ENCODE results near the gene ACTR8. TPM values are rescaled to one million over a fixed set of nuclear protein-coding genes. Genes with fewer than 3 reads are reported as not detected.
A peak's percentile ranks its signal among the peaks of the same experiment; 100 is the strongest.

The ACTR8 gene
- total RNA-seq, 1 experiment from 2014 or later: 22.5 TPM

DNA sequence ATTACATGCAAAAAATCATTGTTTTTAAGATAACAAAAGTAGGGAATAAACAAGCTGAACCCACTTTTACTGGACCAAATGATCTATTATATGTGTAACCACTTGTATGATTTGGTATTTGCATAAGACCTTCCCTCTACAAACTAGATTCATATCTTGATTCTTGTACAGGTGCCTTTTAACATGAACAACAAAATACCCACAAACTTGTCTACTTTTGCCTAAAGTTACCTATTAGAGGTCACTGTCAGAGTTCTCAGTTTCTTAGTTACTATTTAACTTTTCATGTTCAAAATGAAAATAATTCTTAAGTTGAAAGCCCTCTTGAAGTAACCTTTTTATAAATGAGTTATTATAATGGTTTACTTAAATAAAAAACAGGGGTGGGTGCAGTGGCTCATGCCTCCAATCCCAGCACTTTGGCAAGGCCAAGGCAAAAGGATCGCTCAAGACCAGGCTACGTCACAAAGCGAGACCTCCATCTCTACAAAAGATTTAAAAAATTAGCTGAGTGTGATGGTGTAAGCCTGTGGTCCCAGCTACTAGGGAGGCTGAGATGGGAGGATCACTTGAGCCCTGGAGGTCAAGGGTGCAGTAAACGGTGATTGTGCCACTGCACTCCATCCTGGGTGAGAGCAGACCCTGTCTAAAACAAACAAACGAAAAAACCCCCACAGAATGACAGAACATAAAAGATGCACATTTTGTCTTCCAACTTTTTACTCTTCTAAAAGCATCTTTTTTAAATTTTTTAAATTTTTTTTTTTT is 16.0 kb downstream of the ACTR8 start:
- DNase-seq (ENCODE audit: low read depth): no peak

DNA sequence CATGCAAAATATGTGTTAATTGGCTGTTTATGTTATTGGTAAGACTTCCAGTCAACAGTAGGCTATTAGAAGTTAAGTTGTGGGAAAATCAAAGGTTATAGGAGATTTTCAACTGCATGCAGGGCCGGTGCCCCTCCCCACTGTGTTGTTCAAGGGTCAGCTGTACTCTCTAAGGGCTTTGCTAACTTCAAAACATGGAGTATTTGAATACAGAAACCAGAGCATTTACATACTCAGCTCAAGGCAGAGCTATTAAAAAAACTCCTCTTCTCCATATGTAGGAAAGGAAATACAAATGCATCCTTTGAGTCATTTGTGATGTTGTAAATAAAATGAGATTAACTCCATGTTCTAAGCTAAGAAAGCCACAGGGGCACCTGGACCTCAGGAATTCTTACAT is 18.8 kb downstream of the ACTR8 start:
- no peak for DNase-seq (ENCODE audit: low read depth)

DNA sequence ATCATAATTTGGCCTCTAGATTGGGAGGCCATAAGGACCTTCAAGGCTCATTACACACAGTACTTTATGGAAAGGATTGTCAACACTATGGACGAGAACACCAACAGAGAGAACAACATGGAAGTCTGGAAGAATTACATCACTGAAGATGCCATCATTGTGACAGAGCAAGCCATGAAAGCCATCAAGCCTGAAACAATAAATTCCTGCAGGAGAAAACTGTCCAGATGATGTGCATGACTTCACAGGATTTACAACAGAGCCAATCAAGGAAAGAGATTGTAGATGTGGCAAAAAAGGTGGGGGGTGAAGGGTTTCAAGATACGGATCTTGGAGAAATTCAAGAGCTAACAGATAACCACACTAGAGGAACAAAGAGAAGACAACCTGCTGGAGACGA is 19.7 kb downstream of the ACTR8 start:
- DNase-seq (ENCODE audit: low read depth): no peak

DNA sequence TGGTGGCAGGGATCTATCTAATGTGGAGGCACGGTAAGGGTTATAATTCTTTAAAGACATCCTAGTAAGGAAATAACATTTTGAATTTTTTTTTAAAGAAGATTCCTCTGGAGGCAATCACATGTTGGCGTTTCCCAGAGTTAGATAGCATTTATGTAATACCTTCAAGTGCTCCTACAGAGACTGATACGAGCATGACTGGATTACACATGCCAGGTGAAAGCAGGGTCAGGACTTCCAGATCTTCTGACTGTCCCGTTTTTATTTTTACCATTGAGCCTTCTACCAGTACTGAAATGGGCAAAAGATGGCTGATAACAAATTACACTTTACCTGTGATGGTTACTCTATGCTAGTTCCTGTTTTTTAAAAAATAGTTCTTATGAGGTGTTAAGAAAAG is 21.8 kb downstream of the ACTR8 start:
- no peak for DNase-seq (ENCODE audit: low read depth)

DNA sequence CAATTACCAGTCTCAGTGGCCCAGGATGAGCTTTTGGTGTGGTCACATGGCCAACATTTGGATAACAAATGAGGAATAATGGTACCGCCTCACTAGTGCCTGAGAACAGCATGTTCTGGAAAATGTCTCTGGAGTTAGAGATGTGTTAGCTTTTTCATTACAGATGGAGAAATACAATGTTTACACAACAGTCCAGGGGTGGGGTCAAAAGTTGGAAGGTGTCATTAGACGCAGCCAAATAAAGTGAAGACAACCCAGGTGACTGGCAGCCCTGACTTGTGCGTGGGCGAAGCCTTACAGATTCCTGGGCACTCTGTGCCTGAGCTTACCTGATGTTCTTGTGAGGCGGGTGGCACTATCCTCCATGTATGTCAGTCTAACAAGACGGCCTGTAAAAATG is 22.8 kb downstream of the ACTR8 start:
- DNase-seq (ENCODE audit: low read depth): no peak

DNA sequence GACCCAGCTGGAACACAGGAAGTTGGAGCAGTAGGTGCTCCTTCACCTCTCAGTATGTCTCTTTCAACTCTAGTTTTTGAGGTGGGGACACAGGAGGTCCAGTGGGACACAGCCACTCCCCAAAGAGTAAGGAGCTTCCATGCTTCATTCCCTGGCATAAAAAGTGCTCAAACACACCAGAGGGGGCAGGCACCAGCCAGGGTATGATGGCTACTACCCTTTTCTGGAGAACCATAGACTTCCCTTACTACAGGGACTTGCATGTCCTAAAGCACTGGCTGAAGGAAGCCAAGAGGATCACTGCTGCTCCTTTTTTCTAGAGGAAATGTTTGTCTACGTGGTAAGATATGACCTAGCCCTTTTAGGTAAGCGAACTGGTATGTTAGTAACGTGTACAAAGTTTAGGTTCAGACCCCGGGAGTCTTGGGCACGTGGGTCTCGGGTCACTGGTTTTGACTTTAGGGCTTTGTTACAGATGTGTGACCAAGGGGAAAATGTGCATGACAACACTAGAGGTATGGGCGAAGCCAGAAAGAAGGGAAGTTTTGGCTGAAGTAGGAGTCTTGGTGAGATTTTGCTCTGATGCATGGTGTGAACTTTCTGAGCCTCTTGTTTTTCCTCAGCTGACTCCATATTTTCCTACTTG is 23.7 kb downstream of the ACTR8 start:
- DNase-seq (ENCODE audit: low read depth): no peak

DNA sequence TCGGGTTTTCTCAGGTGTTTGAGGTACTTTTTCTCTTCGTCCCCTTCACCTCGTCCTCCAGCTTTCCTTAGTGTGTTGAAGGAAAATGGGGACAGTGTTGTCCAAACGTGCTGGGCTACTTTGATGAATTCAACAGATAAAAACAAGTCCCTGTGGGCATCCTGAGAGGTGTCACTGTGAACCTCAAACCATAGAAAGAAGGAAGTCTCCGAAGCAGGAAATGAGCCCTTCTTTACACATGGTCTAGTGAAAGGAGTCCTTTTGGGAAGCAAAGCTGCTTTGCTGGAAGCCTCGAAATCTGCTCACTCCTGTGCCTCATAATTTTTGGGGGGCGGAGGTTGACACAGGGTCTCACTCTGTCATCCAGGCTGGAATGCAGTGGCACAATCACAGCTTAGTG is 25.0 kb downstream of the ACTR8 start:
- DNase-seq (ENCODE audit: low read depth): no peak

DNA sequence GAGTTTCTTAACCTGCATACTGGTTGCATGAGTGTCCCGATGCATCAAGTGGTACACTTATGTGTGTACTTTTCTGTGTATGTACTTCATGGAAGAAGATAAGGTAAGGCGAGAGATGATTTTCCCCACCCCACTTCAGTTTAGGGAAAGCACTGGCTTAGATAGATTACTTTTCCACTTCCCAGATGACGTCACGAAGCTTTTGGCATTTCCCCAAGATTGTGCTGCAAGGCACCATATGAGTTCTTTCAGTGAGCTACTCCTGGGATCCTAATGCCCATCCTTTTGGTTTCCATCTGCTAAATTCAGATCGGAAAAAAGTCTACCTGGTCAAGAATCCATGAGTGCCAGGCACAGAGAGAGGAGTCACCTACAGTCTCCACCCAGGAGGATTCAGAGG is 31.1 kb downstream of the ACTR8 start:
- peak; percentile 35 for DNase-seq (ENCODE audit: low read depth)

DNA sequence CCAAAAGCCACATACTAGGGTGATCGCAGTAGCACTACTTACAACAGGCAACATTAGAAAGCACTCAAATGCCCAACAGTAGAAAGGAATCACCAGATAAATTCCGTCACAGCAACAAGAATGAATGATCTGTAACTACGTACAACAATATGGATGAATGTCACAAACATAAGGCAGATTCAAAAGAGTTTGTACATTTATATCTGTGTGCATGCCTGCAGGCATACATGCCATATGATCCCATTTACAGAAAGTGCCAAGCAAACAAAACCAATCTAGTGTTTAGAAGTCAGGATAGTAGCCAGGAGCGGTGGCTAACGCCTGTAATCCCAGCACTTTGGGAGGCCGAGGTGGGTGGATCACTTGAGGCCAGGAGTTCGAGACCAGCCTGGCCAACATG is 32.0 kb downstream of the ACTR8 start:
- DNase-seq (ENCODE audit: low read depth): no peak

DNA sequence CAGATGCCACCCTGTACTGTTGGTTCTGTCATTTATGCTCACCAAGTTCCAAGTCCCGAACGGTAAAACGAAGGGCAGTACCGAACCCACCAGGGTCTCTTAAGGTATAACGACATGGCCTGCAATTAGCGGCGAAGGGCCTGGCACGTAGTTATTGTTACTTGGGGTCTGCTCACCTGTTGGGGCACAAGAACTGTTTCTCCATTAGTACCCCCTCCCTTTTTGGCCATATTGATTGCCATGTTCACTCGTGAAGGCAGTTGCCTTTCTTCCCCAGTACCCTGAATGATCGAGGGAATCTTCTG is 35.1 kb downstream of the ACTR8 start:
- DNase-seq (ENCODE audit: low read depth): no peak

DNA sequence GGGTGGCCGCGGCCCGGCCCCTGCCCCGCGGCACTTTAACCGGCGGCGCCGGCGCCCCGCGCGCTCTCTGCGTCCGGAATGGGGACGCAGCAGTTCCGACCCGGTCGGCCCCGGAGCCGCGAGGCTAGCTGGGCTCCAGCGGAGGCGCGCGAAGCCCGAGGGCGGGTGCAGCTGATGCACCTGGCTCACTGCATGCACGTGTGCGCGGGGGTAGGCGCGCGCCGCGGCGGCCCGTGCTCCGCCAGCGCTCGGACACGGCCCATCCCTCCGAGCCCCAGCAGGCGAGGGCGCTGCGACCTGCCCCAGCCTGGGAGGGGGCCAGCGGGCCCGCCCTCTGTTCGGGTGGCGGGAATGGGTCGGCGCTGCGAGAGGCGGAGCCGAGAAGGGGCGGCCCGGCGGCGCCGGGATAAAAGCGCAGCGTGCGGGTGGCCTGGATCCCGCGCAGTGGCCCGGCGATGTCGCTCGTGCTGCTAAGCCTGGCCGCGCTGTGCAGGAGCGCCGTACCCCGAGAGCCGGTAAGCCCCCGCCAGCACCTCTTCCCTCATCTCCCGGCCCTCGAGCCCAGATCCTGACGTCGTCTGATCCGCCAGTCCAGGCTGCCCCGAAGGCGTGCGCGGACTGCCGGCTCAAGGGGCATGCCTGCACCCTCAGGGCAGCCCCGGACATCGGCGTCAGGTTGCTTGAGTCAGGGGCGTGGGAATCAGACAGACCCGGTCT is 35.7 kb downstream of the ACTR8 start, which contains the start of the genes CHDH and IL17RB:
CHDH (minus strand) TSS at position 286 of the 717 bp plus-strand sequence. CDS start 22,411 bp downstream, outside the sequence.
IL17RB (plus strand) TSS at position 435 of the 717 bp plus-strand sequence; CDS start at position 456, 21 bp downstream.
- no peak for DNase-seq (ENCODE audit: low read depth)

DNA sequence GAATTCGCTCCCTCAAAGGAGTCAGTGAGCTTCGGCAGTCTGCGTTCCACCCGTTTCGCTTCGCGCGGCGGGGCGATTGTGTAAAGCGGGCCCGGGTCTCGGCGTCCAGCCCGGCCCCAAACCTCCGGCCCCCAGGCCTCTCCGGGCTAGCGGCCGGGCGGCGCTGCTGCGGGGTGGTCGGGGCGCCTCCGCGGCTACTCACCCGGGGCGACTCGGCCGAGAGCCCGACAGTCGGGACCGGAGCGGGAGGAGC is 36.1 kb downstream of the ACTR8 start:
- DNase-seq (ENCODE audit: low read depth): no peak

DNA sequence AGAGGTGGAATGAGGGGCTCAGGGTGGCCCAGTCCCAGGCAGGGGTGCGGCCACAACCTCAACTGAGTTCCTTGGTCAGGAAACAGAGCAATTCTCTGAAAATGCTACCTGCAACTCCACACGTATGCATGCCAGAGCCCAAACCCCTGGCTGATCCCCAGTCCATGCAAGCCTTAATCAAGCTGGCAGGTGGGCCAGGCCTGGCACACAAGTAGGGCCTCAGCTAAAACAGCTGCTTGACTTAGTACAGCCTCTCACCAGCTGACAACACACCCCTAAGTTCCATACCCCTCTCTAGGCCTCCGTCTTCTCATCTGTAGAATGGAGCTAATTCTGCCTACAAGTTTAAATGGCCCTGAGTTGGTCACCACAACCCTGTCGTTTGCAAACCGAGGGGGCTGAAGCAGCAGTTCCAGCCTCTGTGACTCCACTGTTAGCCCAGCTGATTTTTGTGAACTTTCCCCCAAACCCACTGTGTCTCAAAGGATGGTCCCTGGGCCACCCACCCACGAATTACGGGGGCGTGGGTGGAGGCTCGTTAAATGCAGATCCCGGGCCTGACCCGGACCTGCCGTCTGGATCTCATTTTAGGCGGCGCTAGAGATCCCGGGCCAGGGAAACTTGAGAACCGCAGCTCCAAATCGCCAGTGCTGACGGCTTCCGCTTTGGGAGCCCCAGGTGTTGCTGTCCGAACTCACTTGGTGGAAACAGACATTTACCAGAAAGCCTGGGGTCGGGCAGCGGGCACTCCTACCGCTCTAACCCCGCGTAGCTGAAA is 36.7 kb downstream of the ACTR8 start:
- no peak for DNase-seq (ENCODE audit: low read depth)

DNA sequence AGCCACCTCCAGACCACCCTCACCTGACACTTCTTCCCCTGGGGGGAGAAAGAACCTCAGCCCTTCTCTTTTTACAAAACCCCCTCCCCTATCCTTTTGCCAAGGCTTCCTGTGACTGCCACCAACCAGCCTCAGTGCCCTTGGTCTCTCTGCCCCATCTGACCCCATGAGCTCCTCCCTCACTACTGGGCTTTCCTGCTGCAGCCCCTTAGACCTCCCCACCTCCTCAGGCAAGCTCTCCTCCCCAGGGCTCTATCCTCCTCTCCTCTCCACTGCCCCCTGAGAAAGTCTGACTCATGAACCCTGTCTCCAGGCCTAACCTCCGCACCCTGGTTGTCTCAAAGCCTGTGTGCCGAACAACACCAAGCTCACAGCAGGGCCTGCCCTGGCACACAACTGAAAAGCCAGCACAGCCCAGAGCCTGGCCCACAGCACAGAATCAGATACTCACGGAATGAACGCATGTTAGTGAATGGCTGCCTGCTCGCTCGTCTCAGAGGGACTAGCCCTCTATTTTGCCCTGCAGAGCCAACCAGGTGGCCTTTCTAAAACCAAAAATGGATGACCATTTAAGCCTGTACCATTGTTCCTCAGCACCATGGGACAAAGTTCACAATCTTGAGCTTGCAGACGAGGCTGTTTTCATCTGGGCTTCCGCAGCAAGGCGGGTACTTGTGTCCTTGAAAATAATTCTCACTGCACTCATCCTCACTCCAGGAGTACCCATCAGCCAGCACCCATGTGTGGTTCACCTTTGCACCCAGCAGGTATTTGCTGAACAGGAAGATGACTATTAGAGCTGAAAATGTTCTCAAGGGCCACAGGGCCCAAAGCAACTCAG is 37.5 kb downstream of the ACTR8 start:
- DNase-seq (ENCODE audit: low read depth): no peak

DNA sequence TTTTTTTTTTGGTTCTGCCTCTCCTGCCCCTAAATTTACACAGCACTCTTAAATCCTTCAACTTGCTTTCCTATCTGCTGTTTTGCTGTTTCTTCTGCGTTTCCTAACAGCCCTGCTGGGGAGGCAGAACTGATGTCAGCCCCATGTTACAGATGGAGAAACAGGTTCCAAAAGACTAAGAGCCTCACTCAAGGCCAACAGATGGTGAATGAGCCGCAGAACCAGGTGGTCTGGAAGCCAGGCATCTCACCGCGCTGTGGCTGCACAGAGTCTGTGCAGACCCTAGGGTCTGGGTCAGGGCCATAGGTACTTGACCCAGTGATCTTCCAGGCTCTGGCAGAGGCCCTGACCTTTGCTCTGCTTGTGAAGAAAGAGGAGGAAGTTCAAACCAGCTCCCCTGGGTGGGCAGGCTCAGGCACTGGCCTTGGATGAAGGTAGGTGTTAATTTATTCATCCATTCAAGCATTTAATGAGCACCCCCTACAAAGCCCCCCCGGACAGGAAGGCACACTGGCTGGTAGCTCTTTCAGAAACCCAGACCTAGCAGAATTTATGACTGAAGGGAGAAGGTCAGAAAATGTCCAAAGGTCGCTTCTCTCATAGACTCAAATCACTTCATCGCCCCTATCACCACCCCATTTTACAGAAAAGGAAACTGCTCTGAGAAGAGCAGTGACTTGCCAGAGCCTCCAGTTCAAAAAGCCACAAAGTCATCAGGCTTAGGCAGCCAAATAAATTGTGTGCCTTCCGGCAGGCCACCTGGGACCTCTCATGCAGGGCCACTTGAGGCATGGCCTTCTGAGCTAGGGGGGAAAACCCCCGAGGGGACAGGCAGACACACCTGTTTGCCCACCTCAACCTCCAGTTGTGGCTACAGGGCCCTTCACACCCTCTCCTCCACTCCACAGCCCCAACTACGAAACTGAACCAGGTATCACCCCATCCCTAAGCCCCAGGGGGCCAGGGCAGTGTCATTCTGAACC is 38.5 kb downstream of the ACTR8 start:
- DNase-seq (ENCODE audit: low read depth): no peak

DNA sequence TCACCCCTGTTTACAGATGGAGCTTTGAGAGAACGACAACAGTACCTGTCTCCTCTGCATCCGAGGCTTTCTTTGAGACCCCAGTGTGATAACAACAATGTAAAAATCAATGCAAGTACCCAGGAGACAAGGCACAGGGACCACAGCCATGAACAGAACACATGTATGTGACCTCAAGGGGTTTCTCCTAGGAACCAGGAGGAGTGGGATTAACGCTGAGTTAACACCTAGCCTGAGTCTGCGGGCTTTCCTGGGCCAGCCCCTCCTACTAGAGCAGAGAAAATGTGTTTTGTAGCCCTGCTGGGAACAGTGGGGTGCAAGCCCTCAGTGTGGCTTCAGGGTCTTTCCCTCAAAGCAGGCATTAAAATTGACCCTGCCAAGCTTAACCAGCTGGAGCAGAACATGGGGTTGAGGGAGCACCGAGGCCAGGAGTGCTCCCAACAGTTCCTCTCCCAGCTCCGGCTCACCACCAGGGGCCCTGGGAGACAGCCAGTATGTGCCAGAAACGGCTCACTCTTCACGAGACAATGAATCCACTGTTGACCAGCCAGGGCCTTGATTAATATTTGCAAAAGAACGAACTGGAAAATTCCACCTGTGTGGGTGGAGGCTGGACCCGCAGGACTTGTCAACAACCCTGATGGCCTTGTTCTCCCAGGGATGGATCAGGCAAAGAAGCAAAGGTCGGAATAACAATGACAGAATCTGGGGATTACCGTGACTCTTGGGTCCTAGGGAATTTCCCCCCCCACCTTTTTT is 39.3 kb downstream of the ACTR8 start:
- DNase-seq (ENCODE audit: low read depth): peak; percentile 14

DNA sequence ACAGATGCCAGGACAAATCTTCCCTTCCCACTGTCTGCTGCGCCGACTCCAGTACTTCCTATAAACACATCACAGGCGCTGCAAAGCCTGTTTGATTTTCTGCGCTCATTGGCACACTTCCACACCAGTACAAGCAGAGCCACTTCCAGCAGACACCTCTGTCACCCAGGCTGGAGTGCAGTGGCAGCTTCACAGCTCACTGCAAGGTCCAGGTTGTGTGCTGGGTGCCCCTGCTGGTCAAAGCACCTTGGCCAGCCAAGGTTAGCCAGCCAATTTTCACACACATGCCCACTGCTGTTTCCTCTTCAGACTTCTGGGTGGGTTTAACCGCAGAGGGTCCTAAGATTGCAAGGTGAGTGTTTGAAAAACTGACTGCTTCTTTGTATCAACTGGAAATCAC is 40.7 kb downstream of the ACTR8 start:
- DNase-seq (ENCODE audit: low read depth): no peak

DNA sequence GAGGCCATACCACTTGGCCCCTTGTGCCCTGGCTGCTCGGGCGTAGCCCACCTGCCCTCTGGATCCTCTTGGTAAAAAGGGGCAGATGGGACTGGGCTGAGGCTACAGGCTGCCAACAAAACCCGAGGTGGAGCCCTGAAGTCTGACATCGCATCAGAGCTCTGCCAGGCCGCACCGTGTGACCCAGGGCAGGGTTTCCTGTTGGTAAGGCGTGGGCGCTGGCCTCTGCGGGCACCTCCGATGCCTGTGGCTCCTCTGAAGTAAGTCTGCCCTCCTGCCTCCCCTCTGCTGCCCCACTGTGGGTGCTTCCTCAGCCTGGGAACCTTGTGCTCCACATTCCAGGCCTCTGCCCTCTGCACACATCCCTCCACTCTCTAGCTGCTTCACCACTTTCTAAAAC is 44.6 kb downstream of the ACTR8 start:
- no peak for DNase-seq (ENCODE audit: low read depth)

DNA sequence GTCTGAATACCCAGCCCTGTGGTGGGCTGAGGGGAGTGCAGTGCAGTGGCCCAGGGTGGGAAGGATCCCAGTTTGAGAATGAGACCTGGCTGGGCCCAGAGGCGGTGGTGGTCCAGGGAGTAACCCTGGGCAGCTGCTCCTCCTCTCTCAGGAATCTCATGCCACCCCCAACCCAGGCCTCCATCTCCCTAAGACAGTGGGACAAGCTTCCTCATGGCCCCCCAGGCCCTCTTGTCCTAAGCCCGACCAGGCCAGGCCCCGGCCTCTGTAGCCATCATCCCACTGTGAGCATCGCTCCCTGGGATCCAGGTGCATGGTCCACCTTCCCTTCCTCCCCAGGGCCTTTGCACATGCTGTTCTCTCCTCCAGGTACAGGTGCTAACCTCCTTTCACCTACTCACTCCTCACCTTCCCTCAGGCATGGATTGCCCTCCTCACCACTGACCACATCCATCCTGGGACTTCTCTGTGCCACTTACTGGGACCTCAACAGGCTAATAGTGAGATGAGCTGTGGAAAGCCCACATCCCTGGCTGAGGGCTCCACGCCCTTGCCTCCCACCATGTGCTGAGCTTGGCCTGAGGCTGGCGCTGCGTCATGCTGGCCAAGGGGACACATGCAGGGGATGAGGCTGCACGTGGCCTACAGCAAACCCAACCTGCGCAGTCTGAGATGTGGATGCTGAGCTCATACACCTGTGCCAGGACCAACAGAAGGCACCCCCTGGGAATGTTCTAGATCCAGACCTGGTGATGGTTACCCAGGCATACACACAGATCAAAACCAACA is 45.7 kb downstream of the ACTR8 start:
- no peak for DNase-seq (ENCODE audit: low read depth)
